T-helper 2 cell treated with Interferon-gamma antibody and Interleukin-4, amounts not matched to agents 5 μg/mL and 100 μg/mL, for 36 hours (primary cell): ENCODE results near the gene KIF1A.

Experiments used
- DNase-seq: peaks from one replicate; pipeline ENCODE4 v3.0.0; 2021; ENCODE audit warnings: low spot score
- H3K27ac Mint-ChIP-seq: one replicate; pipeline ENCODE4 v1.8.0; 2021; ENCODE audit warnings: mild to moderate bottlenecking, mixed read lengths
- H3K27me3 Mint-ChIP-seq: one replicate; pipeline ENCODE4 v1.8.0; 2021; ENCODE audit warnings: low read depth, mixed read lengths
- H3K36me3 Mint-ChIP-seq: one replicate; pipeline ENCODE4 v1.8.0; 2021; ENCODE audit warnings: low read depth, mixed read lengths
- H3K4me1 Mint-ChIP-seq: one replicate; pipeline ENCODE4 v1.8.0; 2021; ENCODE audit warnings: low read depth, mixed read lengths
- H3K4me3 Mint-ChIP-seq: one replicate; pipeline ENCODE4 v1.8.0; 2022; ENCODE audit warnings: mild to moderate bottlenecking, moderate library complexity, mixed read lengths
- H3K9me3 Mint-ChIP-seq: one replicate; pipeline ENCODE4 v1.8.0; 2021; ENCODE audit warnings: mixed read lengths

KIF1A gene

GRCh38 chr2:240794178-240794721 is 25.8 kb downstream of the KIF1A start:
- H3K27me3 Mint-ChIP-seq: no peaks in the 10 kb centered on the region
- no peaks in the 10 kb centered on the region for H3K4me1 Mint-ChIP-seq
- H3K27ac Mint-ChIP-seq: no peak overlapping the region
- DNase-seq: no peak
- H3K9me3 Mint-ChIP-seq: no peaks in the 10 kb centered on the region
- H3K4me3 Mint-ChIP-seq: no peak overlapping the region
- no peaks in the 10 kb centered on the region for H3K36me3 Mint-ChIP-seq

DNA sequence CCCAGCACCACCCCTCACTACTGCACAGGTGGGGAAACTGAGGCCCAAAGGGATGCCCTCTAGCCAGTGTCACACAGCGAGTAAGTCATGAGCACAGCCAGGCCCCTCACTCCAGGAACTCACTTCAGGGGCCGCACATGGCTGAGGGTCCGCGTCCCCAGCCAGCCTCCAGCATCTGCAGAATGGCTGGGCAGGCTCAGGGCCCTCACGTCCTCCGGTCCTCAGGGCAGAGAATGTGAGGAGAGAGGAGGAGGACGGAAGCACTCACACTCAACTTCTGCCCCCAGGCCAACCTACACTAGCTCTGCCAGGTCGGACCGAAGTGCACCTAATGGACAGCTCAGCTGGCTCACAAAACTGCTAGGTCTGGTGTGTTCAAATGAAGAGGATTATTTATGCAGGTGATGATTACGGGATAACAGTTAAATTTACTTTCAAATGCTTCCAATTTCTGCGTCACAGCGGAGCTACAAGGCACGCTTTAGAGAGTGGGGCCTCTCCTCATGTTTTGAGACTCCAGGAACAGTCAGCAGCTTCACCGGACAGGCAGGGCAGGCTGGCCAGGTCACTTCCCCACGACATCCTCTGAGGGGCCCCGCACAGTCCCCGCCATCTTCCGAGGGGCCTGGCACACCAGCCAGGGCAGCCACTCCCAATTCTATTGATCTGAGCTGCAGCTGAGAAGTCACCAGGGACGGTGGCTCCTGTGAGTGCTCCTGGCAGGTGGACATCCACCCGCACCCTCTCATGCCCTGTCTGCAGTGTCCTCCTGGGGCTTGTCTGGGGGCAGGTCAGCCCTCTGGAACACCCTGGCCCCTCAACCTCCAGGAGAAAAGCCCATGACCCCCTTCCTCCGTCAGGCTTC is 26.5 kb downstream of the KIF1A start:
- Mint-ChIP-seq H3K9me3 (no peaks in the 10 kb centered on the region), H3K36me3 (no peaks in the 10 kb centered on the region), H3K27ac (no peak overlapping the region), H3K4me3 (no peak overlapping the region), H3K4me1 (no peaks in the 10 kb centered on the region), H3K27me3 (no peaks in the 10 kb centered on the region)
- DNase-seq: no peak

DNA sequence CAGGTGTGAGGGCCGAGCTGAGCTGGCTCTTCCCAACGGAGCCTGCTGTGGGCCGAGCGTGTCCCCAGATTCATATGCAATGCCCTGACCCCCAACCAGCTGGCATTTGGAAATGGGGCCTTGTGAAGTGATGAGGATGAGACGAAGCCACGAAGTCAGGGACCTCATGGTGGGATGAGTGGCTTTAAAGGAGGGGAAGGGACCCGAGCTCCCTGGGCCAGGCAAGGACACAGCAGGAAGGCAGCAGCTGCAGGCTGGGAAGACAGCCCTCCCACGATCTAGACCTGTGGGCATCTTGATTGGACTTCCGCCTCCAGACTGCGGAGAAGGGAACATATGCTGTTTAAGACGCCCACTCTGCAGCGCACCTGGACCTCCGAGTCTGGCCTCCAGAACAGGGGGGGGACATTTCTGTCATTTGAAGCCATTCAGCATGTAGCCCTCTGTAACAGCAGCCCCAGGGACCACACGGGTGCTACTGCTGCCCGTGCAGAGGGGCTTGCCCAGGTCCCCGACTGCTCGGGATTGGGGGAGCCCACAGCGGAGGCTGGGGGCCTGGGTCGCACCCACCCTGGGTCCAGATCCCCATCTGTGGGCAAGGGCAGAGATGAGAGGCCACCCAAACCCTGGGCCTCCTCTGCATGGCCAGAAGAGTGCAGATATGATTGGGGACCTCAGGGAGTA is 27.2 kb downstream of the KIF1A start:
- no peak for DNase-seq
- Mint-ChIP-seq H3K9me3 (no peaks in the 10 kb centered on the region), H3K27me3 (no peaks in the 10 kb centered on the region), H3K36me3 (no peaks in the 10 kb centered on the region), H3K4me3 (no peak overlapping the region), H3K4me1 (no peaks in the 10 kb centered on the region), H3K27ac (no peak overlapping the region)

DNA sequence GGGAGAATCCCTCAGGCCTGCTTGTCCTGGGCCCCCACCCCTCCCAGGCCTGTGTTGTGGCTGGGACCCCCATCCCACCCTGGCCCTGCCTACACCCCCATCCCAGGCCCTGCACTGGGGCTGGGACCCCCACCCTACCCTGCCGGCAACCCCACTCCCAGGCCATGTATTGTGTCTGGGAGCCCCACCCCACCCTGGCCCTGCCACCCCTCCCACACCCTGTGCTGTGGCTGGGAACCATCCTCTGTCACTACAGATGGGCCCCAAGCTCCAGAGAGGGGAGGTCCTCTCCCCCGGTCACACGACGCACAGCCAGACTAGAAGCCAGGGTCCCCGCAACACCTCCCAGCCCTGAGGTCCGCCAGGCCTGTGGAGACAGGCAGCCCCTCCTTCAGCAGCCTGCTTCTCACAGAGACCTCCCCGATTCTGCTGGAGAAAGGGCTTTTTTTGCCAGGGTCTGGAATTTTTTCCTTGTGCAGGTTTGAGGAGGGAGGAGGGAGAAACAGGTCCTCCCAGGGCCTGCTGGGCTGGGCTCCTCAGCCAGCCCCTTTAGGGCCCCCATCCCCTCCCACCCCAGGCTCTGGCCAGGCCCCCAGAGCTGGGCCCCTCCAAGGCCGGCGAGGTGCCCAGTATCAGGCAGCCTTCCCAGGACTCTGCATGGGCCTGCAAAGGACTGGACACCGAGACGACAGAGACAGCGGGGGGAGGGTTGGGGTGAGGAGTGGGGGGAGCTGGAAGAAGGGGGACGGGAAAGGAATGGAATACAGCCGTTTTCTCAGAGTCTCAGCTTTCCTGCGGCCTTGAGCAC is 28.0 kb downstream of the KIF1A start:
- Mint-ChIP-seq H3K27me3 (no peaks in the 10 kb centered on the region), H3K4me3 (no peak overlapping the region), H3K36me3 (no peaks in the 10 kb centered on the region), H3K4me1 (no peaks in the 10 kb centered on the region), H3K9me3 (no peaks in the 10 kb centered on the region), H3K27ac (no peak overlapping the region)
- DNase-seq: no peak

DNA sequence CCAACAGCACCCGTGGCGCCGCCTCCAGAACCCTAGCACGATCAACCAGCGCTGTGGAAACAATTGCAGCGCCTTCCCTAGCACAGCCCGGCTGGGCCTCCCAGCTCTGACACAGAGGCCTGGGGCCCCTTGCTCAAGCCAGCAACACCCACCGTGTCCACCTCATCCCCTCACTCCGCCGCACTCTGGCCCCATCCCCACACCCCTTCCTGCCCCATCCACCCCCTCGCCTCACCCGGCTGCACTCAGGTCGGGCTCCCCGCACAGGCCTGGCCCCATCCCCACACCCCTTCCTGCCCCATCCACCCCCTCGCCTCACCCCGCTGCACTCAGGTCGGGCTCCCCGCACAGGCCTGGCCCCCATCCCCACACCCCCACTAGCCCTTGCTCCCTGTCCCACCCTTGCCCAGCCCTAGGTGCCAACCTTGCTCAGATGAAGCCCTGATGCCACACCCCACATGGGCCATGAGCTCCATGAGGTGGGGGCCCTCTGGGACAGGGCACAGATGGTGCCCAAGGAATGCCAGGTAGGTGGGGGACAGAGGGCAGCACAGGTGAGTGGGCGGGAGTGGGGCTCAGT is 28.7 kb downstream of the KIF1A start:
- Mint-ChIP-seq H3K4me1 (no peaks in the 10 kb centered on the region), H3K27ac (no peak overlapping the region), H3K27me3 (no peaks in the 10 kb centered on the region), H3K4me3 (no peak overlapping the region), H3K36me3 (no peaks in the 10 kb centered on the region), H3K9me3 (no peaks in the 10 kb centered on the region)
- no peak for DNase-seq

- Mint-ChIP-seq H3K9me3 (no peaks in the 10 kb centered on the region), H3K4me3 (no peak overlapping the region), H3K4me1 (no peaks in the 10 kb centered on the region), H3K36me3 (no peaks in the 10 kb centered on the region), H3K27me3 (no peaks in the 10 kb centered on the region), H3K27ac (no peak overlapping the region)
- no peak for DNase-seq
These were observed 29.4 kb downstream of the KIF1A start for GRCh38 chr2:240790370-240791220.

DNA sequence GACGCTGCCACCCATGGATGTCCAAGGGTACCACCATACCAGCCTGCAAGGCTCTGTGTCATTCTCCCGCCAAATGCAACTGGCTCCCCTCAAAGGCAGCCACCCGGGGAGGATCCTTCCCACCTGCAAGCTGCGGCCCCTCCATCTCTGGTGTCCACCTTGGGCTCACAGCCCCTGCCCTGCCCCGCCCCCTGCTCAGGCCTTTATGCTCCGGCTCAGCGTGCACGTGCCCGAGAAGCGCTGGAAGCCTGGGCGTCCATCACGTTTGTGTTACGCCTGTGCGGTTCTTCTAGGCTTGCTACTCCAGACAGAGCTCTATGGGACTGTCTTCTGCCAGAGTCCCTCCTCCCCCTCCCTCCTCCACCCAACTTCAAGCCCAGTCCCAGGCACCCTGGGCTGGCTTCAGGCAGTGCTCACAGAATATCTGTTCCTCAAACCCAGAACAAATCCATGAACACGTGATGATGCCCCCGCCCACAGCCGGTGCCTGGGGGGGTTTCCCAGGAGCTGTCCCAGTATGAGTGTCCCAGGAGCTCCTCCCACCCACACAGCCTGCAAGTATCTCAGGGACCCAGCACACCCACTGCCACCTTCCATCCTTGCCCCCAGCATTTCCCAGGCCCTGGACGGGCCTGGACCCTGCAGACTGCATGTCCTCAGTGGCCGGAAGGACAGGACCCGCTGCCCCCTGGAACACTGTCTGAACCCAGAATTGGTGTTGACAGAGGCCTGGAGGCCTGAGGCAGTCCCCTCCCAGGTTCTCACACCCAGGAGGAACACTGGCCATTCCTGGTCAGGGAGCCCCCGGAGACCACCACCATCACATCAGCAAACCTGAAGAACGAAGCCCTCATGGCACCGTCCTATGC is 30.3 kb downstream of the KIF1A start:
- no peak overlapping the region for H3K4me3 Mint-ChIP-seq
- no peak for DNase-seq
- no peaks in the 10 kb centered on the region for H3K9me3 Mint-ChIP-seq

GRCh38 chr2:240789051-240789453 is 31.0 kb downstream of the KIF1A start:
- Mint-ChIP-seq H3K4me3 (no peak overlapping the region), H3K27ac (no peak overlapping the region)

More for the DNA sequence above, 30.3 kb downstream of the KIF1A start:
- H3K36me3 Mint-ChIP-seq: no peaks in the 10 kb centered on the region
- no peak overlapping the region for H3K27ac Mint-ChIP-seq
- H3K4me1 Mint-ChIP-seq: no peaks in the 10 kb centered on the region
- no peaks in the 10 kb centered on the region for H3K27me3 Mint-ChIP-seq

DNA sequence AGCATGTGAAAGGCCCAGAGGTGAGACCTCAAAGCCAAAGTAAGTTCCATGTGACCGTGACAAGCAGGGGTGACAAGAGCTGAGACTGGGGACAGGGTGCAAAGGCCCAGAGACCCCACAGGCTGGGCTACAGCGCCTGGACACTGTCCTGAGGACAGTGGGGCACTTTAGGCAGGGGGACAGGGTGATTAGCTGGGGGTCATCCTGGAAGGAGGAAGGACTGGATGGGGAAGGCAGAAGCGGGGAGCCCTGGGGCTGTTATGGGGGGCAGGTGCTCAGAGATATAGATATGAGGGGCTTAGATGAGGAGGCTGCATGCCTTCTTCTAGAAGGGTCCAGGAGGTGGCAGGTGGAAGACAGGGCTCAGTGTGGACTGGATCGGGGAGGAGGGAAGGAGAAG is 31.5 kb downstream of the KIF1A start:
- Mint-ChIP-seq H3K27me3 (no peaks in the 10 kb centered on the region), H3K36me3 (no peaks in the 10 kb centered on the region), H3K9me3 (no peaks in the 10 kb centered on the region), H3K4me3 (no peak overlapping the region), H3K27ac (no peak overlapping the region), H3K4me1 (no peaks in the 10 kb centered on the region)
- no peak for DNase-seq

More at GRCh38 chr2:240789051-240789453, 31.0 kb downstream of the KIF1A start:
- no peak for DNase-seq
- Mint-ChIP-seq H3K36me3 (no peaks in the 10 kb centered on the region), H3K4me1 (no peaks in the 10 kb centered on the region), H3K27me3 (no peaks in the 10 kb centered on the region), H3K9me3 (no peaks in the 10 kb centered on the region)

- Mint-ChIP-seq H3K36me3 (no peaks in the 10 kb centered on the region), H3K27ac (no peak overlapping the region), H3K27me3 (no peaks in the 10 kb centered on the region), H3K9me3 (no peaks in the 10 kb centered on the region), H3K4me1 (no peaks in the 10 kb centered on the region), H3K4me3 (no peak overlapping the region)
- DNase-seq: no peak
These were observed 32.2 kb downstream of the KIF1A start for GRCh38 chr2:240787521-240788472.

DNA sequence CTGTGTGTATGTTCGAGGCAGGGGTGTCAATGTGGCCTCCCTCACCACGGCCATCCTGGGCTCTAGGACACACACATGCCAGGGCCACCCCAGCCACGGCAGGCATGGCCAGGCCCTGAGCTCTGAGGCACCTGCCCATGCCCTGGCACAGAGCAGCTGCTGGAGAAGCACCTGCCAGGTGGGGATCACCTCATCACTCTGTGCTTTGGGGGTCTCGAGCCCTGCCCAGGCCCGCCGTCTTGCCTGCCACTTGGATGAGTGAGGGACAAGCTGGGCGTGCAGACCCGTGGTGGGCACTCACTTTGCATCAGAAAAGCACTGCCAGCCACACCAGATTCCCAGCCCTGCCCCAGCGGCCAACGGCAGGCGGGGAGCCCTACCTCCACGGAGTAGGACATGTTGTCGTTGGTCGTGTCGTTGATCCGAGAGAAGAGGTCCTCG is 33.1 kb downstream of the KIF1A start:
- Mint-ChIP-seq H3K9me3 (no peaks in the 10 kb centered on the region), H3K36me3 (no peaks in the 10 kb centered on the region), H3K4me1 (no peaks in the 10 kb centered on the region), H3K4me3 (no peak overlapping the region), H3K27ac (no peak overlapping the region), H3K27me3 (no peaks in the 10 kb centered on the region)
- DNase-seq: no peak
